Activated T-helper 9 cell treated with anti-CD3 and anti-CD28 coated beads, Interleukin-2, amount 50 U/mL, for 16 hours (primary cell): ENCODE measurements around the gene SNAPC4.

Source experiments
- DNase-seq: peaks from one replicate; pipeline ENCODE4 v3.0.0-alpha.2; 2020; ENCODE audit warnings: low read depth

Gene SNAPC4

GRCh38 chr9:136370037-136370436 is 29.9 kb downstream of the SNAPC4 start:
- no peak for DNase-seq

DNA sequence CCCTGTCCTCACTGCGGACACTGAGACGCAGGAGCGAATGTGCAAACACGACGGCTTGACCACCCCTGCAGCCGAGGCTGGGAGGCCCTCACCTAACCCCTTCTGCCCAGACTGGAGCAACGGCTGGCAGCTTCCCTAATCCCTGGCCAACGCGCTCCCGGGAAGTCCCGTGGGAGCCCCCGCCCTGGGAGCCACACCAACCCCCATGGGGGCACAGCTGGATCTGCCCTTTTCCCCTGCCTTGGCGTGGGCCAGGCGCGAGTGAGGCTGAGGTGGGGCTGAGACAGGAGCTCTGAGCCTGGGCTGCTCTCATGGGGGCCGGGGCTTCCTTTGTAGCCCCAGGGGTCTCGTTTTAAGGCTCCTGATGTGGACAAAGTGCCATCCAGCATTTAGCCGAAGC is 31.8 kb downstream of the SNAPC4 start:
- no peak for DNase-seq

GRCh38 chr9:136367296-136368145 is 32.4 kb downstream of the SNAPC4 start:
- DNase-seq = no peak

GRCh38 chr9:136366826-136367225 is 33.1 kb downstream of the SNAPC4 start:
- no peak for DNase-seq

DNA sequence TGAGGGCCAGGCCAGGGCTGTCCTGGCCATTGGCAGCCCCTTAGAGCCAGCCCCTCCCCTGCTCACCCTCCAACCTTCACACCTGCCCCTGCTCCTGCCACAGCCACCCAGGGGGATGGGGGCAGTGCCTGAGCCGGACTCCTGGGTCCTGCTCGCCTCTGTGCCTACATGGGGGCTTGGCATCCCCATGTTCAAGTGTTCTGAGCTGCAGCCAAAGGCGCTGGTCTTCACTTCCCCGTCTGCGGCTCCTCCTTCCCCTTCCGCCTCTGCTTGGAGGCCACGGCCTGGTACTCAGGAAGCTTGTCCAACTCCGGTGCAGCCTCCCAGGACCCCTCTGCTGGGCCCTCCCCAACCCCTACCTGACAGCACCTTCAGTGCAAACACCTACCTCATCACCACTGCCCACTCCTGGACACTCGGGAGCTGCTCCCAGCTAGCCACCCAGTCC is 34.2 kb downstream of the SNAPC4 start:
- no peak for DNase-seq

DNA sequence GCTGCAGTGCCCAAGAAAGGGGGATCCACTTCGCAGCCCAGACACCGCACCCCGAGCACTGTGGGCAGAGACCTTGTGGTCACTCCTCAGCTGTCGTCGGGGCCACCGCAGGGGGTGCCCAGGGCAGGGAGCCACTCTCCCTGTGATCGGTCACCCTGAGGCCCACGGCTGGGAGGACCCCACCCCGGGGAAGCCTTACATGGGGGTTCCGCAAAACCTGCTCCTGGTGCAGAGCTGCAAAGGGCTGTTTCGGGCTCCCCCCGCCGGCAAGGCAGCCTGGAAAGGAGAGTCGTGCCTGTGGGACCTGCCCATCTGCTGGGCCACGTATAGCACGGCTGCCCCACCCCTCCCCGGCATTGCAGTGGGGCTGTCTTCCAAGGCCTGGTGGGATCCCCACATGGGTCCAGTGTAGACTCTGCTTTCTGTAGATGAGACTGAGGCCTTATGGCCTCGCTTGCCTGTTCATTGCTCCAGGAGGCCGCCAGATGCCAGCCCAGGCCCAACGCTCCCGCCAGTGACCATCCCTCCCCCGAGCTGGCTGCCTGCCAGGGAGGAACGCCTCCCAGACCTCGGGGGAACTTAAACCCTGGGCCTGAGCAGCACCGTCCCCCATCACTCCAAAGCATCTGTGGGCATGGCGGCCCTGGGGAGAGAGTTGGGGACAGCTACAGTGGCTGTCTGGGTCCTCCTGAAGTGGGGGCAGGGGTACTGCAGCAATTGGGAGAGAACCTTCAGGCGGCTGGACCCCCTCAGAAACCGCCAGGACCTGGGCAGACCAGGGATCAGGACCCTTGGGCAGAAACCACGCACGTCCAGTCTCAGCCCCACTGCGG is 34.8 kb downstream of the SNAPC4 start:
- DNase-seq = no peak

GRCh38 chr9:136363949-136364748 is 35.8 kb downstream of the SNAPC4 start:
- DNase-seq = no peak

DNA sequence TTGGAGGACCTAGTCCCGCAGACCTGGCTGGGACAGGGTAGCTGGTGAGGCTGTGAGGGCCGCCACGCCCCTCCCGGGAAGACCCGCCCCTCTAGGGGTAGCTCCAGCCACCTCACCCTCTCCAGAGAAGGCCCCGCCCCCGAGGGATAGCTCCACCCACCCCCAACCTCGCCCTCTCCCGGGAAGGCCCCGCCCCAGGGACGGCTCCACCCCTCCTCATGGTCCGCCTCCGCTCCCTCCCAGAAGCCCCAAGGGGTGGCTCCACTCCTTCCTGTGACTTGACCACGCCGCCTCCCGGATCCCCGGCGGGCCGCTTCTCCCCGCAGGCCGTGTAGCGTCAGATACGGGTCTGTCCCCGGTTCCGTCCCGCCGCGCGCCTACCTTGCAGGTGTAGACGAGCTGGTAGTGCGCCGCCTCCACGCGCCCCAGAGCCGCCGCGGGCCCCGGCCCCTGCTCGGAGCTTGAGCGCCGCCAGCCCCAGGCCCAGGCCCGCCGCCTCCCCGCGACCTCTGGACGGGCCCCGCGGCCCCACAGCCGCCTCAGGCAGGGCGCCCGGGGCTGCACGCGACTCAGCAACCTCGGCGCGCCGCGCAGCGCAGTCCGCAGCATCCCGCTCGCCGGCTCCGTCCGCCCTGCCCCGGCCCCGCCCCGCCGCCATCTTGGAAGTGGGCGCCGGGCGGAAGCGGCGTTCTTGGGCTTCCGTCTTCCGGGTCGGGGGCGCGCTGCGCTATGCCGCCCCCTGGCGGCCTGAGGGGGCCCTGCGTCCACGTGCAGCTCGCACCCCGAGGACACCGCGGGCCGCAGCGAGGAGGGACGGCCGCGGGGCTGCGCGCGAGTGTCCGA is 36.6 kb downstream of the SNAPC4 start, which contains the start of gene DNLZ:
DNLZ (minus strand) TSS at position 639 of the 843 bp plus-strand sequence; CDS start at position 609, 30 bp downstream.
- peak; percentile 93 for DNase-seq

- no peak for DNase-seq
These were observed 37.6 kb downstream of the SNAPC4 start for GRCh38 chr9:136362450-136362784.

- no peak for DNase-seq
These were observed 38.1 kb downstream of the SNAPC4 start for GRCh38 chr9:136361754-136362449.

DNA sequence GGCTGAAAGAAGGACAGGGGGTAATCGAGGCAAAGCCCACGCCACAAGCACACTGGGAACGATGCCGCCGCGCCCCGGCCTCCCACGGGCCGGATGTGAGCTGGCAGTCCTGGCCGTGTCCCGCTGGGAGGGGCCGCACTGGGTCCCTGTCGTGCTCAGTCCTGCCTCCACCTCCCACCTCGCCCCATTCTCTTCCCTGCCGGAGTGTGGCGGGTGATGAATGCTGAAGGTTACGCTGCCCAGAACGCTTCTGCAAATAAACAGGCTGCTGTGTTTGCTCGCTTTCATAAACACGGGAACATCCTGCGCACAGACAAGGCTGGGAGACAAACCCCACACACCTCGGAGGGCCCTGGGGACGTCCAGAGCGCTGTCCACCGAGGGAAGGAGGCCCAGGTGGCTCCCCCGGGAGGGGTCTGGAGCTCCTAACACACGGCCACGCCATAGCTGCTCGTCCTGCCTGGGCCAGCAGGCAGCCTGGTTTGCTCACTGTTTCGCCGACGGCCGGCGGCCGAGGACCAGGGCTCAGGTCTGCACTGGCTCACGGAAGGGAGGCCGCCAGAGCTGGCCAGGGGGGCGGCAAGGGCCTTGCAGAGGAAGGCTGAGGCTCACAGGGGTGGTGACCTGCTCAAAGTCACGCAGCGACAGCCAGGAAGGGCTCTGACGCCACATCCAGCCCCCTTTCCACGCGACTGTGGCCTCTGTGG is 38.8 kb downstream of the SNAPC4 start:
- no peak for DNase-seq

DNA sequence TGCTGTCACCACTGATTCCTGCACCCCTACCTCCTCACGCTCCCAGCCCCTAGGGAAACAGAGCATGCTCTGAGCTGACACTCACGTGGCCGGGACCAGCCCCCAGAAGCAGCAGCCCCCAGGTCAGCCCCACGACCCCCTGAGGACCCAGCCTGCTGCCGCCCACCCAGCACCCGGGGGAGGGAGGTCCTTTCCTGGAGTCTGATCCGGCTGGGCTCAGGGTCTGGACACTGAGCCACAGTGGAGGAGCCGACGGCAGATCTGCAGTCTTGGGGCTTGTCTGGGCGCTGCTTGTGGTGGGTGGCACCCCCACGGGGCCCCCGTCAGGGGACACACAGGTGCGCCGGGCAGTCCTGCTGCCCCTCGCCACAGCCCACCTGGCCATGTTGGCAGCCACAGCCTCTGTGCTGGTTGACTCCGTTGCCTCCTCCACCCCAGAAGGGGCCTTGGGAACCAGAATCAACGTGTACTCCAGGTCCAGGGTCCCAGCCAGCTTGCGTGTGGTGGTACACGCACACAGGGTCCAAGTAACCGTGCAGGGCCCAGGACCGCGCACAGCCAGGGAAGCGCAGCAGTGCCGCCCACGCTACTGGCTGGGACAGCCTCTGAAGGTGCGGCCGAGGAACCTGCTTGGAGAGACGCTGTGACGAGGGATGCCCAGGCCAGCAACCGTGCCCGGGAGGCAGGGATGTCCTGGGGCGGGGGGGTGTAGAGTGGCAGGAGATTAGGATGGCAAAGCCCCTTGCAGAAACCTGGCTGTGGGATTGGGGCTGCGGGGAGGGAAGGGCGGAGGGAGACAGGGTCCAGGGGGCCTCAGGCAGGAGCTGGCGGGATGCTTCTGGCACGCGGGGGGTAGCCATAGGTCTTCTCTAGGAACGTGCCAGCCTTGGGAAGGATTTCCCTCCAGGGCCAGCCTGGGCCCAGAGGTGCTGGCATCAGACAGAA is 39.9 kb downstream of the SNAPC4 start:
- DNase-seq = no peak

DNA sequence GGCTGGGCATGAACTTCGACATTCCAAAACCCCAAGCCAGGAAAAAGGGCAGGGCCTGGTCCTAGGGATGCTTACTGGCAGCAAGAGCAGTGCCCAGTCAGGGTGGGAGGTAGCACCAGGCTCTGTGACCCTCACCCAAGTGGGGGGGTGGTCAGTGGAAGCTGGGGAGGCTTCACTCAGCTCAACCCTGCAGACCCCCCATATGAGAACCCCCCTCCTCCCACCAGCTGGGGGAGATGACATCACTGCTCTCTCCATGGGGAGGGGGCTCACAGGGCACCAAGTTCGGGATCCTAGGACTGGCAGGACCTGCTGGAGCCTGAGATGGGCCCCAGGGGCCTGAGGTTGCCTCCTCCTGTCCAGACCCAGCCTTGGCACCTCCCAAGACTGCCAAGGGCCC is 41.1 kb downstream of the SNAPC4 start:
- DNase-seq = no peak

- no peak for DNase-seq
These were observed 42.0 kb downstream of the SNAPC4 start for GRCh38 chr9:136358016-136358415.

GRCh38 chr9:136357202-136357725 is 42.7 kb downstream of the SNAPC4 start:
- no peak for DNase-seq

DNA sequence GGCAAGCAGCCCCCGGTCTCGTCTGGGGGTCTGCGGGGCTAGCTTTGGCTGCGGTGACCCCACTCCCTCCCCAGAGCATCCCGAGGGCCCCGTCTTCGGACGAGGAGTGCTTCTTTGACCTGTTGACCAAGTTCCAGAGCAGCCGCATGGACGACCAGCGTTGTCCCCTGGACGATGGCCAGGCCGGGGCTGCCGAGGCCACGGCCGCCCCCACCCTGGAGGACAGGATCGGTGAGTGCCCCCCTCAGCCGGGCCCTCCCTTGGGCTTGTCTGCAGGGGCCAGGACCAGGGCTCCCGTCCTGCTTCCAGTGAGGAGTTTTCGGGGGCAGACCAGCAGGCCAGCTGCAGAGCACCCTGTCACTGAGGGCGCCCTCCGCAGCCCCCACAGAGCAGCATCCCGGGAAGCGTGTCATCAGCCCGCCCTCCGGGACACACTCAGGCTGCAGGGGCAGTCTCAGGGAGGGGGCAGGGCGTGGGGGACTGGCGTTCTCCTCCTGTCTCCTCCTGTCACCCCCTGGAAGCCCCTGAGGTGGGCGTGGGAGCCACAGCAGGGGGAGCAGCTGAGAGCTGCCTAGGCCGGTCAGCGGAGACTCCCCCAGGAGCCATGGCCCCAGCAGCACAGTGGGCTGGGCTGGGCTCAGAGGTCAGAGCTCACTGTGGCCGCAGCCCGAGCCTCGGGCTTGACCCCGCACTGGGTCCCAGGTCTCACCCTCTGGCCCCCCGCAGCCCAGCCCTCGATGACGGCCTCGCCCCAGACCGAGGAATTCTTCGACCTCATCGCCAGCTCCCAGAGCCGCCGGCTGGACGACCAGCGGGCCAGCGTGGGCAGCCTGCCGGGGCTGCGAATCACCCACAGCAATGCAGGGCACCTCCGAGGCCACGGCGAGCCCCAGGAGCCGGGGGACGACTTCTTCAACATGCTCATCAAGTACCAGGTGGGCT is 44.1 kb downstream of the SNAPC4 start:
- DNase-seq = no peak

DNA sequence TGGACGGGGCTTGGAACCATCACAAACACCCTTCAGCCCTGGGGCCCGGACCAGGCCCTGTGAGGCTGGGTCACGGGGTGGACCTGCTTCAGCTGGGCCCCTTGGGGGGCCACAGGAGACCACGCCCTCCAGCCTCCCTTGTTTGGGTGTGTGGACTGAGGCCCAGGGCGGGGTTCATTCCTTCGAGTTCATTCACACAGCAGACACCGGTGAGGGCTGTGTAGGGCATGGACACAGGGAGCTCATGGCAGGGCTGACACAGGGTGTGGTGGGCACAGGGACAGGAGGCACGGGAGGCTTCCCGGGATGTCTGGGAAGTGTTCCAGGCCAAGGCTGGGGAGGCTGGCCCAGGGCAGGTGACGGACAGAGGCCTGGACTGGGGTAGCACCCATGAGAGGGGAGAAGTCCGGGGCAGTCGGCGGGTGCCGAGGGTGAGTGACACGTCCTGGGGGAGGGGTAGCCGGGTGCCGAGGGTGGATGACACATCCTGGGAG is 45.3 kb downstream of the SNAPC4 start:
- DNase-seq = no peak
